Stimulated activated CD8-positive, alpha-beta memory T cell treated with anti-CD3 and anti-CD28 coated beads, Interleukin-7, amount 100 ng/mL, for 48 hours (primary cell): ENCODE data around the gene KRT7.
A peak's percentile ranks its signal among the peaks of the same experiment; 100 is the strongest.
"Not testable (repeated sequence)": the region's sequence is repeated elsewhere in the genome, so short reads cannot be mapped to it uniquely, and the experiment has no call there.

Experiments used
- DNase-seq, 2 donors: peaks; one replicate each; pipeline ENCODE4 v3.0.0-alpha.2; 2020; ENCODE audit warnings: low read depth in 1 of 2; ENCODE audit errors: extremely low read depth in 1 of 2

The KRT7 gene

DNA sequence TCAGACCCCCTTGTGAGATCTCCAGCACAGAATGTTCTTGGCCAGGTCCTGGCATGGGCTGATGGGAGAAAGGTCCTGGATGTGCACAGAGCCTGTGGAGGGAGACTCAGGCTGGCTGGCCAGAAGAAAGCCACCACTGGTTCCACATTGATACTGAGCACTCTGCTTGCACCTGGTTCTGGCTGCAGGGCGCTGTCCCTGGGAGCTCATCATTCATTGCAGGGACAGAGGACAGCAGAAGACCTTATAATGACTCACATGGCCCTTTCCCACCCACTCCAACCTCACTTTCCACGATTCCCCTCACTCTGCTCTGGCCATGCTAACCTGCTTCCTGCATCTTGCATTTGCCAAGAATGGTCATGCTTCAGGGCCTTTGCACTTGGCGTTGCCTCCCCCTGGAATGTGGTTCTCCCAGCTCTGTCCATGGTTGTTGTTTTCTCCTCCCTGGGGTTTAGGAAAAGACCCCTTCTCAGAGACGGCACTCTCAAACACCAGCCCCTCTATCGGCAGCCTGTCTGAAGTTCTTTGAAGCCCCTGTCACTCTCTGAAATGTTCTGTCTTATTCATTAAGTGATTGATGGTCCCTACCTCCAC is 10.3 kb downstream of the KRT7 start:
- no peak for DNase-seq

- DNase-seq = peak; percentile 47 to 75
Measured at GRCh38 chr12:52243856-52244614, 11.0 kb downstream of the KRT7 start.

DNA sequence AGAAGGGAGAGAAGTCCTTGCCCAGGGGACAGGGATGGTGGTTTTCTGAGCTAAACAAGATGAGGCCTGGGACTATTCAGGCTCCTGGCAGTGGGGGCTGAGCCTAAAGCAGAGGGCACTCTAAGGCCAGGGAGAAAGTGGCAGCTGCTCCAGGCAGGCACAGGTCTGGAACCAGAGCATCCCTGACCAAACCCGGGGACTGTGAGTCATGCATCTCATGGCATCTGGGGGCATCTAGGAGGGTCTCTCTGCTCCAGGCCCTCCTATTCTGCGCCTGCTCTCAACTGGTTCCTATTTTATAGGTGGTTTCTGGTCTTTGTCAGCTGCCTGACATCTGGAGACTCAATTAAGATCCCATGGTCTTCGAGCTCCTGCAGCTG is 11.6 kb downstream of the KRT7 start:
- DNase-seq = no peak

DNA sequence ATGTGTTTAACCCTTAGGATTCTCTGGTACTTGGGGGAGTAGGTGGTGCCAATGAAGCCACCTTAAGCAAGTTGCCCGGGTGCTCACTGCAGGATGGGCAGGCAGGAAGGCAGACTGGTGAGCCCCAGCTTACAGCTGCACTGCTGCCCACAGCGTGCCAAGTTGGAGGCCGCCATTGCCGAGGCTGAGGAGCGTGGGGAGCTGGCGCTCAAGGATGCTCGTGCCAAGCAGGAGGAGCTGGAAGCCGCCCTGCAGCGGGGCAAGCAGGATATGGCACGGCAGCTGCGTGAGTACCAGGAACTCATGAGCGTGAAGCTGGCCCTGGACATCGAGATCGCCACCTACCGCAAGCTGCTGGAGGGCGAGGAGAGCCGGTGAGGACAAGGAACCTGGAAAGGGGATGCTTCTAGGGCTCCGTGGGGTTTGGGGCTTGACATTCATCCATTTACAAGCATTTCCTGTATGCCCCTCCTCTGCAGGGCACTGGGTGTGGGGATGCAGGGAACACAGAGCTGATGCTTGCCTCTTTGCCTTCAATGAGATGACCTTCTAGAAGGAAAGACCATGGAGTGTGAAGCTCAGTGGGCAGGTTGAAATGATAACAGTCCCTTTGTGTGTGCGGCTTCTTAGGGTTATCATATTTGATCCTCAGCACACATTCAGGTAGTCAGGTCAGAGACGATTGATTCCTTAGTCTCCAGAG is 12.4 kb downstream of the KRT7 start:
- no peak for DNase-seq

GRCh38 chr12:52245962-52246569 is 13.0 kb downstream of the KRT7 start:
- DNase-seq = no peak

DNA sequence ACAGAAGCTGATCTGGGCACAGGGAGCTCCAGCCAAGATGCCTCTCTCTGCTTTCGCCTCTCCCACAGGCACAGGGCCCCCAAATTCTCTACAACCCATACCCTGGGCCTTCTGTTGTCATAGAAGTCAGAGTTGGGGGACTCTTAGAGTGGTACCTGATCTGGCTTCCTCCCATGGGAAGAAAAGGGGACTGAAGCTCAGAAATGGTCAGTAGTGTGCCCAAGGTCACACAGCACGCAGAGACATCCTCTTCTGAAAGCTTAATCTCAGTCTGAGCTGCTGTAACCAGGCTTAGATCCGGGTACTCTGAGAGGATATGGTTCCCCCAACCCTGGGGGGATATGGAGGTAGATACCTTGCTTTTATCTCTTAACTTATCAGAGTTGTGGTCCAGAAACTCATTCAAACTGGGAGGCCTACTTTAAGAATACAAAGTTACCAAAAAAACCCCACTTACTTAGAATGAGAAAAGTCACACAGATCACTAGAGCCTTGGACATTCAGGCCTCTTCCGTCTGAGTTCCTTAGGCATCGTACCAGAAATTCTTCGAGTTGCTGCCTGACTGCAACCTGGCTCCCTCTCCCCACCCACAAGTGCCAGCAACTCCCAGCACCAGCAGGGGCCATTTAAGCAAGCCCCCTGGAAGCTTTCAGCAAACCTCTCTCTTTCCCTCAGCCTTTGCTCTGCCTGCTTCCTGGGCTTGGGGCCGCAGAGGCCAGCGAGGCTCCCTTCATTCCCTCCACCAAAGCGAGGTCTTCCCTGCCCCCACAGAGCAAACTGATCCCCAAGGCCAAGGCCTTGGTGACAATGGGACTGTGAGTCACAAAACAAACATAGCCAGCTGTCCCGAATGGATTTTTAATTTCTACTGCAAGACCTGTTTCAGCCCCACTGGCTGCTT is 13.9 kb downstream of the KRT7 start:
- no peak for DNase-seq

DNA sequence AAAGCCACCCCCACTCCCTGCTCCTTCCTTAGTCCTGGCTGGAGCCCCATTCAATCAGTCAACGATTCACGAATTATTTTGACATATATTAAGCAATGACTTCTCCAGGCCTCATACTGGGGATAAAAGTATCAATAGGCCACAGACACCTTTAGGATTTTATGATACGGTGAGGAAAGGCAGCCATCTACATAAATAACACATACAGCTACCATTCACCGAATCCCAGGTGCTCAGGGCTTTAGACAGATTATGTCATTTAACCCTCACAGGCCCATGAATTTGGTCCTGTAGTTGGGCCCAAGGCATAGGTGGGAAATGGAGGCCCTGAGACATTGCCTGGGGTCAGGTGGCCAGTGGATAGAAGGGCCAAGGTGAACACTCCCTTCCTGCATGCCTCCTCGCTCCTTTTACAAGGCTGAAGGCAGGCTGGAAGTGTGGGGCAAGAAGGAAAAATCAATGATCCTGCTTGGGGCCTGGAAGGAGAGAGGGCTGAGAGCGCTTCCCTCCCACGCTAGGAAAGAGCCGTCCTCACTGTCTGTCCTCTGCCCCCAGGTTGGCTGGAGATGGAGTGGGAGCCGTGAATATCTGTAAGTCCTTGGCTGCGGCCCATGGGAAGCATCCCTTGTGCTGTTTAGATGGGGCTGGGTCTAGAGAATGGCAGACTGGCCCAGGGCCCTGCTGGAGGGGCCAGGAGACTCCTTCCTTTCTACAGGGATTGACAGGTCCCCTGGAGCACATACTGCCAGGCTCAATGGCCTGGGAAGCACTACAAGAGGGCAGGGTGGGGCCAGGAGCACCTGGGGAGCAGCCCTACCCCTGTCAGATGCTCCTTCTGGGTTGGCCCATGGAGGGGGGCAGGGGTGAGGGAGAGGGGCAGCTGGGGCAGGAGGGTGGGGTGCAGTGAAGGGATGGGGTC is 14.8 kb downstream of the KRT7 start:
- DNase-seq = no peak

- DNase-seq = no peak
Measured at GRCh38 chr12:52248541-52249461, 15.8 kb downstream of the KRT7 start.

DNA sequence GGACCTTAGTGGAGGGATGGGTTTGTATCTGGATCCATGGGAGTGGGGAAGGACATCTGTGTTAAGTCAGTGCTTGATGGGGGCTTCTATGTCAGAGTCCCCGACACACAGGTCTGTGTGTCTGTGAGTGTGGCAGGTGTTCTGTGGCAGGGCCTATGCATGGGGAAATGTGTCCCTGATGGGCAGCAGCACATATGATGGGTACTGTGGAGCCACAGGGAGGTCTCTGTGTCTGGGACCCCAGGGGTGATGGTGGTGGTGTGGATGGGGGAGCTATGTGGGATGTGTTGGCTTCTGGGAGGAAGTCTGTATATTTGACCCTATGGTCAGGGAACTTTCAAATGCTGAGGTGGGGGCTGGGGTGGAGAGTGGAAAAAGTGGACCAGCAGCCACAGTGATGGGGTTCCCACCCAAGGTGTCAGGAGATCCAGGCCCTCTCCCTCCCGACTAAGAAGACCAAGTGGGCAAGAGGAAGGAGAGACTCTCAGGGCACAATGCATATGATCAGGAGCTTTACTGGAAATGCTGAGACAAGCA is 16.5 kb downstream of the KRT7 start:
- DNase-seq = no peak

- no peak for DNase-seq
Measured at GRCh38 chr12:52250048-52250990, 17.3 kb downstream of the KRT7 start.

DNA sequence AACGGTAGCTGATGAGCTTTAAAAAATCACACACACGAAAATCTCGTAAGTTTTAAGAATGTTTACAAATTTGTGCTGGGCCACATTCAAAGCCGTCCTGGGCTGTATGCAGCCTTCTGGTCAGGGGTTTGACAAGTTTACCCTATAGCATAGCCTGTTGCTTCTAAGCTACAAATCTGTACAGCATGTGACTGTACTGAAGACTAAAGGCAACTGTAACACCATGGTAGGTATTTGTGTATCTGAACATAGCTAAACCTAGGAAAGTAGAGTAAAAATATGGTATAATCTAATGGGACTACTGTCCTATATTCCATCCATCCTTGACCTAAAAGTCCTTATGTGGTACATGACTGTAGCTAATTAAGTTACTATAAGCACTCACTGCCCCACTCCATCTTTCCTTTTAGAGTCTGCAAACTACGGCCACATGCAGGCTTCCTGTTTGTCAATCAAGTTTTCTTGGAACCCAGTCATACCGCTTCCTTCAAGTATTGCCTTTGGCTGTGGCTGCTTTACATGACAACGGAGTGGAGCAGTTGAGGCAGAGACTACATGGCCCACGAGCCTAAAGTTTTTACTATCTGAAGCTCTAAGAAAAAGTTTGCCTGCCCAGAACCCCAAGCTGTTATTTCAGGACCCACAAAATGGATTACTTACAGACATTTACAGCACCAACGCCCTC is 18.5 kb downstream of the KRT7 start:
- no peak for DNase-seq

DNA sequence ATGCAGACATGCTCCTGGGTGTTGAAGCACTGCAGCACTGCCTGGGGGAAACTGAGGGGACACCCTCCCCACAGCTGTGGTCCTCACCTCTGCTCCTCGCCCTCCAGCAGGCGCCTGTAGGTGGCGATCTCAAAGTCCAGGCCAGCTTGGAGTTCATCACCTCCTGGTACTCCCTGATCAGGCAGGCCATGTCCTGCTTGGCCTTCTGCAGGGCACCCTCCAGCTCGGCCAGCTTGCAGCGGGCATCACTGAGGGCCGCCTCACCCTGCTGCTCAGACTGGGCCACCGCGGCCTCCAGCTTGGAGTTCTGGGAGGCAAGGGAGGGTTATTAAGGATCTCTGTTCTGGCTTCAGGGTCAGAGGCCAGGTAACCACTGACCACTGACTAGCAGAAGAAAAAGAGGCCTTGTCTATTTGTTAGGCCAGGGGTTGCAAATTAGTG is 19.2 kb downstream of the KRT7 start:
- DNase-seq = not testable (repeated sequence)

DNA sequence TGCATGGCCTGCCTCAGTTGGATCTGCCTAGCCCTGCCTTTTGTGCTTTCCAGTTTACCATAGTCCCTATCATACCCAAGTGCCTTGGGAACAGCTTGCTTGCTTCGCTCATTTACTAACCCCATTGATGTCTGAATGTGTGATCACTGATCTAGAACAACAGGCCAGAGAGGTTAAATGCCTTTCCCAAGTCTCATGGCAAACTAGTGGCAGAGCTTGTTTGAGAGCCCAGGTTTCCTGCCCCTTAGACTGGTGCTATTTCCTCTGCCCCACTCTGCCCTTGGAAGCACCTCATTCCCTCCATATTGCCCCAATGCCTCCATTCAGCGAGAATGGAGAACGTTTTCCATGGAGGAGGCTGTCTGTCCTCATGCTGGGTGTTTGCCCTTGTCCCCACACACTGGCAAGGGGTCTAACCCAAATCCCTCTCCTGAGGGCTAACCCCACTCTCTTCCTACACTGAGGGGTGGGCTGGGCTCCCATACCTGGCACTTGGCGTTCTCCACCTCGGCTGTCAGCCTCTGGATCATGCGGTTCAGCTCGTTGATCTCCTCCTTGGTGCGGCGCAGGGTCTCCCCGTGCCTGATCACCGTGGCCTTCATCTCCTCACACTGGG is 19.8 kb downstream of the KRT7 start:
- DNase-seq = no peak

DNA sequence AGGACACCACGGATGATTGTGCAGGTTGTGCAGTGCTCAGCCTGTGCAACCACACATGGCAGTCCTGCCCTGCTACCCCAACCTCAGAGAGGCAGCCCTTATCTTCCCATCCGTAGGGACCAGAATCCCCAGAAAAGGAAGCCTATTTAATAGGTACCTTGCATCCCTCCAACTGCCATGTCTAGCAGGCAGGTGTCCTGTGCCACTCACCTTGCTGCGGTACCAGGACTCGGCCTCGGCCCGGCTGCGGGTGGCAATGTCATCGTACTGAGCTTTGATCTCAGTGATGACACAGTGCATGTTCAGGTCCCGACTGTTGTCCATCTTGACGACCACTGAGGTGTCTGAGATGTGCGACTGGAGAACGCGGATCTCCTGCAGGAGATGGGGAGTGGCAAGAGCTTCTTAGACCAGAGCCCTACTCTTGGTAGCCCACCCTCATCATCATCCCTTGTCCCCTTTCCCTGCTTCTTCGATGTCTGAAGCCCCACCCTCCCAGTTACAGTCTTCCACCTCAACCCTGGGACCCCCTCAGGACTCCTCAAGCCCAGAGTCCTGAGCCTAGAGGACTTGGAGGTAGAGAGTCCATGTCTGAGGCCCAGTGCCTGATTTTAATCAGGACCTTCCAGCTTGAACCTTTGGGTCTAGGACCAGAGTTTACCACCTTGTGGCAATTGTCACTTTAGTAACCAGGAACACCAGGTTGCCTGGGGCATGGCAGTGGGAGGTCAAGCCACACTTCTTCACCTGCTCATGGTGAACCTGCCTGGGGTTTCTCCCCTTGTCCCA is 20.5 kb downstream of the KRT7 start:
- DNase-seq = no peak

- no peak for DNase-seq
Measured at GRCh38 chr12:52254180-52254964, 21.3 kb downstream of the KRT7 start.
